Measurements from ENCODE around the gene LIPC.

LIPC gene

DNA sequence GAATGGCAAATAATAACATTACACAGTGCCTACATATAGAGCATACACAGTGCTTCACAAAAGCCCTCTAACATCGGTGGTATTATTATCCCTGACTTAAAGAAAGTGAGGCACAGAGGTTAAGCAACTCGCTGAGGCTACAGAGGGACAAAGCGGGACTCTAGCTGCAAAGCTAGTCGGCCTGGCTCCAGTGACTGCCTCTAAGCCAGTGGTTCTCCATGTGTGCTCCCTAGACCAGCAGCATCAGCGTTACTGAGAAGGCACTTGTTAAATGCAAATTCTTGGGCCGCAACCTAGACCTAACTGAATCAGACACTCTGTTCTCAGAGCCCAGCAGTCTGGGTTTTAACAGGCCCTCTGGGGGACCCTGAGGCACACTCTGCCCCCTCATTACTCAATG, 33.1 kb upstream of the LIPC start:
- no peak overlapping the region for H3K27ac Mint-ChIP-seq
- no peak overlapping the region for H3K4me3 Mint-ChIP-seq
- H3K4me1 Mint-ChIP-seq (ENCODE audit: low read depth) = no peaks in the 10 kb centered on the region
- H3K27me3 Mint-ChIP-seq (ENCODE audit: low read depth) = peaks cover 8% of the 10 kb centered on the region
- no peak for DNase-seq (ENCODE audit: low spot score)
- no peaks in the 10 kb centered on the region for H3K9me3 Mint-ChIP-seq
- no peaks in the 10 kb centered on the region for H3K36me3 Mint-ChIP-seq (ENCODE audit: low read depth)

DNA sequence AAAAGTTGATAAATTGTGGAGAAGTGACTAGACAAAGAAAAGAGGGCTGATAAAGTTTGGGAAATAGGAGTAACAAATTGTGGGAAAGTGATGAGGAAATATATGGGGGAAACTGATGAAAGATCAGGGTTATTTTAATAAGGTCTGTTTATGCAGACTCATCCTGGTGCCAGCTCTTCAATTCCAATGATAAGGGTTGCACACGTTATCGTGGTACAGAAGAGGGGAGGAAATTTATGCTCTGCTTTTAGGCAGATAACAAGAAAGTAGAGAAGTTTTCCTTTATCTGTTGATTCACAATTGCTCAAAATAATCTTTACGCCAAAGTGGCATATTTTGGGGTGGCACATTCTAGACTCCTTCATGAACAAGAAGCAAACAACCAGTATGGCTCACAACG, 32.1 kb upstream of the LIPC start:
- H3K36me3 Mint-ChIP-seq (ENCODE audit: low read depth) = no peaks in the 10 kb centered on the region
- DNase-seq (ENCODE audit: low spot score) = no peak
- no peaks in the 10 kb centered on the region for H3K4me1 Mint-ChIP-seq (ENCODE audit: low read depth)
- H3K27me3 Mint-ChIP-seq (ENCODE audit: low read depth) = peaks cover 8% of the 10 kb centered on the region
- no peak overlapping the region for H3K4me3 Mint-ChIP-seq
- H3K27ac Mint-ChIP-seq = no peak overlapping the region
- no peaks in the 10 kb centered on the region for H3K9me3 Mint-ChIP-seq

DNA sequence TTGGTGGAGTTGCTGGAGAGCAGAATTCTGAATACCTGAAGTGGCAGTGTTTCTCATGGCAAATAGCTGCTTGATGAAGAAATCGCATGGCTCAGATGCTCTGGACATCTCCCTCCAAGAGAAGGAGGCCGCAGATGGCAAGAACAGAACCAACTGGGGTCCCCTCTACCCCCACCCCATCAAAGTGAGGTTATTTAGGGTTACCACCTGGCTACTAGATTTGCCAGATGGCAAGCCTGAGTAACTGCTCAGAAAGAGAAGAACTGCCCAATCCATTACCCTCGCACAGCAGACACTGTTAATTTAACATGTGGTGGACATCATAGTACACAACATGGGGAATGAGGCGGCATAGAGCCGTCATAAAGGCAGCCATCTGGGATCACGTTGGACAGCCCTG, 30.5 kb upstream of the LIPC start:
- no peak overlapping the region for H3K4me3 Mint-ChIP-seq
- no peaks in the 10 kb centered on the region for H3K4me1 Mint-ChIP-seq (ENCODE audit: low read depth)
- no peak for DNase-seq (ENCODE audit: low spot score)
- no peak overlapping the region for H3K27ac Mint-ChIP-seq
- peaks cover 5% of the 10 kb centered on the region for H3K27me3 Mint-ChIP-seq (ENCODE audit: low read depth)
- no peaks in the 10 kb centered on the region for H3K9me3 Mint-ChIP-seq
- H3K36me3 Mint-ChIP-seq (ENCODE audit: low read depth) = no peaks in the 10 kb centered on the region

DNA sequence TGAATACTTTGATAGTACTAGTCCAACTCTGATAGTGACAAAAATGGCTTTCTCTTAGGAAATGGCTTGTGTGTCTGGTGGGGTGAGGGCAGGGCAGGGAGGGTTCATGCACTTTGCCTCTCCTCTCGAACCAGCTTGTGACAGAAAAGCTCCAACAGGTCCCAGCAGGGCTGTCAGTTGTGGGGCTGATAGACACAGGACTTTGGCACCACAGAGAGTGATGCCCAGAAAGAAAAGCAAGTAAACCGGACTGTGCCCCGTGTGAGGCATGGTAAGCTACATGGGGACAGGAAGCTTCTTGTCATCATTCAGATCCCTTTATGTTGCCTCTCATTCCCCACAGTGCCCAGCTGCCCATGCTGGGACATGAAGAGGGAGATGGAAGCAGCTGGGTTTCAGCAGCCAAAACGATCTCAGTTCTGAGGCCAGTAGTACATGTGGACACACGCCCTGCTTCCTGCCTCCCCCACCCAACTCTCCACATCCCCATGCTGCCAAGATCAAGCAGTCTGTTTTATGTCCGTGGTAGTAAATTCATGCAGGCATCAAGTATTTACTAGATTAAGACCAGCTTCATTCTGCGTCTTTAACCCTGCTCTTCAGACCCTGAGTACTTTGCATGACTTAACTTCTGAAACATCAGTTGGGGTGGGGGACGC, 29.7 kb upstream of the LIPC start:
- H3K36me3 Mint-ChIP-seq (ENCODE audit: low read depth) = no peaks in the 10 kb centered on the region
- peaks cover 5% of the 10 kb centered on the region for H3K27me3 Mint-ChIP-seq (ENCODE audit: low read depth)
- no peak overlapping the region for H3K27ac Mint-ChIP-seq
- no peak overlapping the region for H3K4me3 Mint-ChIP-seq
- H3K4me1 Mint-ChIP-seq (ENCODE audit: low read depth) = no peaks in the 10 kb centered on the region
- no peaks in the 10 kb centered on the region for H3K9me3 Mint-ChIP-seq
- DNase-seq (ENCODE audit: low spot score) = no peak

DNA sequence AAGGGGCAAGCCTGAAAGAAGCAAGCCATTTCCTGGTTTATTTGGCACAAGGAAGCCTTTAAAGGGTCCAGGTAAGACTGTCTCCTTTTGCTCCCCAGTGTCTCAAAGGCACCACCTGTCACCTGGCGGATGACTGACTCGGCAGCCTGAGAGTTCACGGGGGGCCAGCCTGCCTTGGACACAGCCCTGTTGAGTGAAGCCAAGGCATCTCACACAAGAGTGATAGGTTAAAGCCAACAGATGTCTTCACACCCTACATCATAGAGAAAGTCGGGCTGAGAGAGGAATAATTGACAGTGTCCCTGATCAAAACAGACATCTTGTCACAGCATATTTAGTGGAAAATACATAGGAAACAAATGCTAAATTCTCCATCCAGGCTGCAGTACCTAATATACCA, 28.2 kb upstream of the LIPC start:
- H3K4me1 Mint-ChIP-seq (ENCODE audit: low read depth) = no peaks in the 10 kb centered on the region
- H3K4me3 Mint-ChIP-seq = no peak overlapping the region
- no peaks in the 10 kb centered on the region for H3K36me3 Mint-ChIP-seq (ENCODE audit: low read depth)
- H3K27ac Mint-ChIP-seq = no peak overlapping the region
- no peaks in the 10 kb centered on the region for H3K9me3 Mint-ChIP-seq
- DNase-seq (ENCODE audit: low spot score) = no peak
- H3K27me3 Mint-ChIP-seq (ENCODE audit: low read depth) = no peaks in the 10 kb centered on the region

DNA sequence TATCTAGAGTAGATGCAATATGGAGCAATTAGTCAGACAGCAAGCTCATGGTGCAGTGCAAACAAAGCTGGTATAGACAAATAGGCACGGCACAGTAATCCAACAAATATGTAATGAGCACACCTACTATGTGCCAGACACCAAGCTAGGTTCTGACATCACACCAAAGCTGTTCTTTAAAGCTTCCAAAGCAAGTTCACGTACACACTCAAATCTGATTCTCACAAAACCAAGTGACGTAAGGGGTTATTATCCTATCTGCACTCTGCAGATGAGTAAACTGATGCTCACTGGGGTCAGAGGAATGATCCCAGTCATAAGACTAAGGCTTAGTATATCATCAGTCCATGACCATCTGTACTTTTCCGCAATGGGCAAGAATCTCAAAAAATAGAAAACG, 27.8 kb upstream of the LIPC start:
- Mint-ChIP-seq H3K27ac (no peak overlapping the region), H3K4me1 (ENCODE audit: low read depth) (peaks cover 2% of the 10 kb centered on the region), H3K4me3 (no peak overlapping the region), H3K9me3 (no peaks in the 10 kb centered on the region), H3K36me3 (ENCODE audit: low read depth) (no peaks in the 10 kb centered on the region), H3K27me3 (ENCODE audit: low read depth) (no peaks in the 10 kb centered on the region)
- DNase-seq (ENCODE audit: low spot score) = no peak

DNA sequence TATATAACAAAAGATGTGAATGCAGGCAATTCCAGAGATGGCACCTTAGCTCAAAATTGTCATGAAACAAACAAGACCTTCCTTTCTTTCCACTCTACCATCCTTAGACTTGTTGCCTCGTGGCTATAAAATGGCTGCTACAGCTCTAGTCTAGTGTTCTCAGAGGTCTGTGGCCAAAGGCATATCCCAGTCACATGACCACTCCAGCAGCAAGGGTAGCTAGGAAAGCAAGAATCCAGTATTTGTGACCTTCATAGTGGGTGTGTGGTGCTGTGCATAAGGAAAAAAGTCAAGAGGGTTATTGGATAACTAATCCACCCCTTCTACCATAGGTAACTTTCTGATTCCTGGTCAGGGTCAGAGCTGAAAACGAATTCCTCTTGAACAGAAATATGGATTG, 27.1 kb upstream of the LIPC start:
- Mint-ChIP-seq H3K4me1 (ENCODE audit: low read depth) (peaks cover 9% of the 10 kb centered on the region), H3K27me3 (ENCODE audit: low read depth) (no peaks in the 10 kb centered on the region), H3K4me3 (no peak overlapping the region), H3K27ac (no peak overlapping the region), H3K36me3 (ENCODE audit: low read depth) (no peaks in the 10 kb centered on the region), H3K9me3 (no peaks in the 10 kb centered on the region)
- DNase-seq (ENCODE audit: low spot score) = no peak

DNA sequence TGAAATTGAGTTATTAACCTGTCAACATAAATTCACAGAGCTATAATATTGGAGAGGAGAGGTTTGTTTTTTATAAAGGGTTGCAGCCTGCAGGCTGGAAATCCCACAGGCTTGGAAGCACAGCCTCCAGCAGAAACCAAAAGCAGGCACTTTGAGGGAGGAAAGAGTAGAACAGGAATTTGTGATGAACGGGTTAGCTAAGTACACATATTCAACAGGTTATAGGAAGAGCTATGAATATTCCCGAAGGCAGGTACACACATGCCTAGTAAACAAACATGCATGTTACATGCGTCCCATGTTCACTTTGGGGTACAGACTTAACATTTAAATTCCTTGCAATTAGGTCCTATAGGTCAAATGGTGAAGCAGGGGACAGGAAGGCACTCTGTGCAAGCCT, 25.9 kb upstream of the LIPC start:
- no peak overlapping the region for H3K27ac Mint-ChIP-seq
- no peak for DNase-seq (ENCODE audit: low spot score)
- H3K36me3 Mint-ChIP-seq (ENCODE audit: low read depth) = no peaks in the 10 kb centered on the region
- no peaks in the 10 kb centered on the region for H3K27me3 Mint-ChIP-seq (ENCODE audit: low read depth)
- no peaks in the 10 kb centered on the region for H3K9me3 Mint-ChIP-seq
- peaks cover 19% of the 10 kb centered on the region for H3K4me1 Mint-ChIP-seq (ENCODE audit: low read depth)
- H3K4me3 Mint-ChIP-seq = no peak overlapping the region

DNA sequence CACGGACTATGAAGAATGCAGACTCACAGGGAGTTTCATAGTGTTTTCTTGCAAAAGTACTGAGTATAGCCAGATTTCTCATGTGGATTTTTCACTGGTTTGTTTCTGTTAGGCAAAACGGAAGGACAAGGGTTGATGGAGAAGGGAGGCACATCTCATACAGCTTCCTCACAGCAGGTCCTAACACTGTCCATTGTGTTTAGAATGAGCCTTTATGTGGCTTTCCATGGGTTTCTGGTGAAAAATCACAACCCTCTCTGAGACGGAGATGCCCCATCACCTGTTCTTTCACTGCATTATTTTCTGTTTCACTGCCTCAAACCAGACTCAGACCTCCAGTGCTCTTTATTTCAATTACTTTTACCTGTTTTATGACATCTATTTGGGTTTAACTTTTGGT, 25.0 kb upstream of the LIPC start:
- Mint-ChIP-seq H3K4me1 (ENCODE audit: low read depth) (peaks cover 22% of the 10 kb centered on the region), H3K9me3 (no peaks in the 10 kb centered on the region), H3K4me3 (no peak overlapping the region), H3K27me3 (ENCODE audit: low read depth) (no peaks in the 10 kb centered on the region), H3K36me3 (ENCODE audit: low read depth) (no peaks in the 10 kb centered on the region), H3K27ac (no peak overlapping the region)
- no peak for DNase-seq (ENCODE audit: low spot score)

DNA sequence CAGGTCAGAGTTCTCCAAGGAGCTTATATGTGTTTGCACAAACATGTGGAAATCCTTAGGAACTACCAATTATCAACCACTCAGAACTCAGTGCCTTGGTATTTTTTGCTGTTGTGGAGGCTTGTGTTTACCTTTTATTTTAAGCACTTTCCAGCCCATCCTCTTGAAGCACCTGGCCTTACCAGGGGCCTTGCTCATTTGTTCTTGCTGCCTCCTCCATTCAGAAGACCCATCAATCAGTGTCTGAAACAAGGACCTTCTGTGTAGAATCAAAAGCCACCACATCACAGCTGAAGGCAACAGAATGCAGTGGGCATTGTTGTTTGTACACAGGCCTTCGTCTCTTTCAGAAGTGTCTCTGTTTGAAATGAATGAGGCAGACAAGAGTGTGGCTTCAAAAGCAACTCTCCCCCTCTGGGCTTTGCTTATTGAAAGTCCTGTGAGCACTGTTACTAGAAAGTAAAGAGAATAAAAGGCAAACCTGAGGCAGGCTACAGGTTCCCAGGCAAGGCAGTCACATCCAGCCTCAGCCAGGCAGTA, 24.5 kb upstream of the LIPC start:
- Mint-ChIP-seq H3K27me3 (ENCODE audit: low read depth) (no peaks in the 10 kb centered on the region), H3K4me1 (ENCODE audit: low read depth) (peaks cover 22% of the 10 kb centered on the region), H3K27ac (no peak overlapping the region), H3K4me3 (no peak overlapping the region), H3K36me3 (ENCODE audit: low read depth) (no peaks in the 10 kb centered on the region), H3K9me3 (no peaks in the 10 kb centered on the region)
- DNase-seq (ENCODE audit: low spot score) = no peak

DNA sequence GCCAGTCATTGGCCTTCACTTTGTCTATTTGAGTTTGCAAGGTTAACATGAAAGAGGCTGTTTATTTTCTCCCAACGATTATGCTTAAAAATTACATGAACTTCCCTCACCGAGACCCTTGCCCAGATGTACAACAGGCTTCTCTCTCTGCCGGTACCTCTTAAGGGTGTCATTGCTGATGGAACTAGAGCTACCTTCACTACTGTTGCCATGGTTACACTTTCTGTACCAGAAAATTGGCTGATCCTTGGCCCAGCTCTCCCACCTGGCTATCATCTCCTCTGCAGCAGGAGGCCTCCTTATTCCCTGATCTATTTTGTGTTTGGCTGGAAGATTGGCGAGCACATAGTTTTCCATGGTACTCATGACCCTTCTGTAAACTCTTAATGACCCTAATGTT, 24.0 kb upstream of the LIPC start:
- Mint-ChIP-seq H3K4me3 (no peak overlapping the region), H3K27ac (peak overlapping the region; percentile 2), H3K4me1 (ENCODE audit: low read depth) (peaks cover 22% of the 10 kb centered on the region), H3K27me3 (ENCODE audit: low read depth) (no peaks in the 10 kb centered on the region), H3K9me3 (no peaks in the 10 kb centered on the region), H3K36me3 (ENCODE audit: low read depth) (no peaks in the 10 kb centered on the region)
- DNase-seq (ENCODE audit: low spot score) = no peak

DNA sequence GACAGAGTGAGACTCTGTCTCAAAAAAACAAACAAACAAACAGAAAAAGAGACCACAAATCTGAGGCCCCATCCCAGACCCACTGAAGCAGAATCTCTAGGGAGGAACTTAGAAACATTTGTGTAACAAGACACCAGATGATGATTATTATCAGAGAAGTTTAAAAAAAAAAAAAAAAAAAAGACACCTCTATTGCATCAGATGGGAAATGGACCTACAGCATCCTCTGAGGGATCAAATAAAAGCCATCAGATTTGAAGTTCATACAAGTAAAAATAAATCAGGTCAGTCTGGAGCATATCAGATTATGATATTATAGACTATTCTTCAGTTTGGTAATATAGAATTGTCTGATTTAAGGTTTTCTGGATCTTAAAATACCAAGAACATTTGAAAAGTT, 21.9 kb upstream of the LIPC start:
- Mint-ChIP-seq H3K27ac (peak overlapping the region; percentile 72), H3K9me3 (no peaks in the 10 kb centered on the region), H3K4me3 (peak overlapping the region; percentile 90), H3K36me3 (ENCODE audit: low read depth) (no peaks in the 10 kb centered on the region), H3K27me3 (ENCODE audit: low read depth) (no peaks in the 10 kb centered on the region), H3K4me1 (ENCODE audit: low read depth) (peaks cover 22% of the 10 kb centered on the region)
- no peak for DNase-seq (ENCODE audit: low spot score)

DNA sequence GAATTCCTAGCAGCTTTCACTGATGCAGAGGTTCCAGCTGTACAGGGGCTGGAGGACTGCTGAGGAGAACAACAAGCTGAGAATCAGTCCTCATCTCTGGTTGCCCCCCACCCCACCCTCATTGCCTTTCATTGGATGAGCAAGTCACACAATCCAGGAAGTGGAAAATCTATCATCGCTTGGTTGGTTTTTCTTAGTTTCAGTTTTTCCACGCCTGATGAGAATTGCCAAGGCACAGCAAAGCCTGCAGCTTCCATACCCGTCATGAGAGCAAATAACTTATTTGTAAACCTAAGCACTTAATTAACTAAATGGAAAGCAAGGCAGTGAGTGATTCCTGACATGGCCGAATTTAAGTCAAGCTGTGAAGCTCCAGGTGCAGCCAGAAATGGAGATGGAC, 21.4 kb upstream of the LIPC start:
- H3K4me3 Mint-ChIP-seq = peak overlapping the region; percentile 90
- H3K27ac Mint-ChIP-seq = peak overlapping the region; percentile 90
- H3K27me3 Mint-ChIP-seq (ENCODE audit: low read depth) = no peaks in the 10 kb centered on the region
- no peaks in the 10 kb centered on the region for H3K36me3 Mint-ChIP-seq (ENCODE audit: low read depth)
- peak; percentile 11 for DNase-seq (ENCODE audit: low spot score)
- H3K4me1 Mint-ChIP-seq (ENCODE audit: low read depth) = peaks cover 22% of the 10 kb centered on the region
- no peaks in the 10 kb centered on the region for H3K9me3 Mint-ChIP-seq

DNA sequence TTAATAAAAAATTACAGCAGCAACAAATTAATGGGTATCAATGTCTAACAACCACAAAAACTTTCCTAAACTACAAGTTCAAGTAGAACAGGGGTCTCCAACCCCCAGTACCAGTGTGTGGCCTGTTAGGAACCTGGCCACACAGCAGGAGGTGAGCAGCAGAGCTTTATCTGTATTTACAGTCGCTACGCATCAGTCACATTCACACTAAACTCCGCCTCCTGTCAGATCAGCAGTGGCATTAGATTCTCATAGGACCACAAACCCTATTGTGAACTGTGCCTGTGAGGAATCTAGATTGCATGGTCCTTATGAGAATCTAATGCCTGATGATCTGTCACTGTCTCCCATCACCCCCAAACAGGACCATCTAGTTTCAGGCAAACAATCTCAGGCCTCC, 18.5 kb upstream of the LIPC start:
- no peak for DNase-seq (ENCODE audit: low spot score)
- no peak overlapping the region for H3K4me3 Mint-ChIP-seq

DNA sequence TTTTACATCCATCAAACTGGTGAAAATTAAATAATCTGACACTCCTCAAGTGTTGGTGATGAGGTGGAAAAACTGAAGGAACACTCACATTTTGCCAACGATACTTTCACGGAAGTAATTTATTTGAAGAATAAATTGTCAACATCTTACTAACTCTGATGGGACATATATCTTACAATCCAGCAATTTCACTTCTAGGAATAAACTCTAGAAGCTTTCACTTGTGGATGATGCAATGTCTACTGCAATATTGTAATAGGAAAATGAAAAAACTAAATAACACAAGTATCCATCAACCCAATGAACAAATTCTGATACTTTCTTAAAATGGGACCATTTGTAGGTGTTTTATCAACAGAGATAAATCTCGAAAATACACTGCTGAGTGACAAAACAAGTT, 16.2 kb upstream of the LIPC start:
- Mint-ChIP-seq H3K9me3 (peaks cover 6% of the 10 kb centered on the region), H3K36me3 (ENCODE audit: low read depth) (peaks cover 7% of the 10 kb centered on the region), H3K27me3 (ENCODE audit: low read depth) (no peaks in the 10 kb centered on the region), H3K4me3 (no peak overlapping the region), H3K27ac (no peak overlapping the region), H3K4me1 (ENCODE audit: low read depth) (peaks cover 10% of the 10 kb centered on the region)
- DNase-seq (ENCODE audit: low spot score) = no peak

More for the DNA sequence above, 18.5 kb upstream of the LIPC start:
- Mint-ChIP-seq H3K27me3 (ENCODE audit: low read depth) (no peaks in the 10 kb centered on the region), H3K36me3 (ENCODE audit: low read depth) (peaks cover 5% of the 10 kb centered on the region), H3K4me1 (ENCODE audit: low read depth) (peaks cover 22% of the 10 kb centered on the region), H3K27ac (no peak overlapping the region), H3K9me3 (peaks cover 6% of the 10 kb centered on the region)
